MCF 10A (cell line): ENCODE data around the gene MND1. TPM values are rescaled to one million over a fixed set of nuclear protein-coding genes. Genes with fewer than 3 reads are reported as not detected.

Experiments used
- BruUV-seq: library from RNA; stranded (reverse); fragments of 400-500 nt; replicated peaks from 2 replicates; lab custom pipeline; 2021; lab: Mats Ljungman, UMichigan
- CTCF ChIA-PET: fragments of 300-600 bp; sonication (Branson Sonifier 250); formaldehyde crosslinking; extraction: SDS; loops from one replicate; lab custom pipeline; 2021; ENCODE audit warnings: antibody characterized with exemption, inconsistent platforms; lab: Yijun Ruan, JAX
- POLR2A ChIA-PET: fragments of 300-600, 350-650 bp; sonication (Branson Sonifier 250); formaldehyde crosslinking; extraction: SDS; loops from one replicate; lab custom pipeline; 2020; ENCODE audit warnings: antibody characterized with exemption, inconsistent platforms; lab: Yijun Ruan, JAX
- DNase-seq: peaks from one replicate; pipeline ENCODE4 v3.0.0-alpha.2; 2018; ENCODE audit not compliant: unreplicated experiment
- H3K27ac Mint-ChIP-seq: one replicate; pipeline ENCODE4 v1.8.0; 2022; ENCODE audit warnings: mild to moderate bottlenecking, low read depth, mixed read lengths; ENCODE audit not compliant: unreplicated experiment
- H3K27me3 Mint-ChIP-seq: one replicate; pipeline ENCODE4 v1.8.0; 2022; ENCODE audit warnings: mixed read lengths; ENCODE audit not compliant: insufficient read depth, unreplicated experiment
- H3K36me3 Mint-ChIP-seq: one replicate; pipeline ENCODE4 v1.8.0; 2022; ENCODE audit warnings: mild to moderate bottlenecking, moderate library complexity, mixed read lengths; ENCODE audit not compliant: insufficient read depth, unreplicated experiment
- H3K4me1 Mint-ChIP-seq: one replicate; pipeline ENCODE4 v1.8.0; 2022; ENCODE audit warnings: mixed read lengths; ENCODE audit not compliant: insufficient read depth, unreplicated experiment
- H3K4me3 Mint-ChIP-seq: one replicate; pipeline ENCODE4 v1.8.0; 2022; ENCODE audit warnings: mild to moderate bottlenecking, moderate library complexity, mixed read lengths; ENCODE audit not compliant: unreplicated experiment
- H3K9me3 Mint-ChIP-seq: one replicate; pipeline ENCODE4 v1.8.0; 2022; ENCODE audit warnings: mixed read lengths; ENCODE audit not compliant: unreplicated experiment
- intact Hi-C: fragments of 100-400 bp; cut with micrococcal nuclease; formaldehyde crosslinking; loops from 2 replicates; pipeline ENCODE4 v1.14.1; 2022
- total RNA-seq: library from RNA; stranded (reverse); gene quantifications from 2 replicates; pipeline ENCODE4 v1.2.3, GENCODE V29; 2022
- TF ChIP-seq, protein P1 (sequence below): fragments of 200-600 bp; IDR thresholded peaks from one replicate; pipeline ENCODE4 v1.8.0; 2022; ENCODE audit warnings: antibody characterized with exemption, mild to moderate bottlenecking; ENCODE audit not compliant: unreplicated experiment

Gene MND1
- total RNA-seq, 1 experiment from 2014 or later: 9.7 TPM

DNA sequence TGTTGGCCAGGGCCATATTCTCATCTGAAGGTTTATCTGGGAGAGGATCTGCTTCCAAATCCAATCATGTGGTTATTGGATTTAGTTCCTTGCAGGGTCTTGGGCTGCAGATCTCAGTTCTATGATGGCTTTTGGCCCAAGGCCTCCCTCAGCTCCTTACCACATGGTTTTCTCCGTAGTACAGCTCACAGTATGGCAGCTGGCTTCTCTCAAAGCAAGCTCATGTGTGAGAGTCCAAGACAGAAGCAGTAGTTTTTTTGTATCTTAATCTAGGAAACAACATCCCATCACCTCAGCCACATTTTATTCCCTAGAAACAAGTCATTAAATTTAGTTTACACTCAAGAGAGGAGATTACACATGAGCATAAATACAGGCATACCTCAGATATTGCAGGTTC is 24.5 kb downstream of the MND1 start:
- Mint-ChIP-seq H3K4me3 (no peak overlapping the region), H3K27me3 (no peaks in the 10 kb centered on the region), H3K4me1 (no peaks in the 10 kb centered on the region), H3K36me3 (peaks cover 18% of the 10 kb centered on the region), H3K9me3 (peaks cover 8% of the 10 kb centered on the region), H3K27ac (no peak overlapping the region)
- POLR2A ChIA-PET: no interaction called here
- DNase-seq: no peak
- TF ChIP-seq, protein P1, sequence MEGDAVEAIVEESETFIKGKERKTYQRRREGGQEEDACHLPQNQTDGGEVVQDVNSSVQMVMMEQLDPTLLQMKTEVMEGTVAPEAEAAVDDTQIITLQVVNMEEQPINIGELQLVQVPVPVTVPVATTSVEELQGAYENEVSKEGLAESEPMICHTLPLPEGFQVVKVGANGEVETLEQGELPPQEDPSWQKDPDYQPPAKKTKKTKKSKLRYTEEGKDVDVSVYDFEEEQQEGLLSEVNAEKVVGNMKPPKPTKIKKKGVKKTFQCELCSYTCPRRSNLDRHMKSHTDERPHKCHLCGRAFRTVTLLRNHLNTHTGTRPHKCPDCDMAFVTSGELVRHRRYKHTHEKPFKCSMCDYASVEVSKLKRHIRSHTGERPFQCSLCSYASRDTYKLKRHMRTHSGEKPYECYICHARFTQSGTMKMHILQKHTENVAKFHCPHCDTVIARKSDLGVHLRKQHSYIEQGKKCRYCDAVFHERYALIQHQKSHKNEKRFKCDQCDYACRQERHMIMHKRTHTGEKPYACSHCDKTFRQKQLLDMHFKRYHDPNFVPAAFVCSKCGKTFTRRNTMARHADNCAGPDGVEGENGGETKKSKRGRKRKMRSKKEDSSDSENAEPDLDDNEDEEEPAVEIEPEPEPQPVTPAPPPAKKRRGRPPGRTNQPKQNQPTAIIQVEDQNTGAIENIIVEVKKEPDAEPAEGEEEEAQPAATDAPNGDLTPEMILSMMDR: no peak
- intact Hi-C loops: no loop called here
- CTCF ChIA-PET: interaction anchor here (0.6 kb wide), 1 partner anchor 25 kb away, joined by 3 read pairs; no protein-coding TSS in a partner anchor
- no TSS peak for BruUV-seq

DNA sequence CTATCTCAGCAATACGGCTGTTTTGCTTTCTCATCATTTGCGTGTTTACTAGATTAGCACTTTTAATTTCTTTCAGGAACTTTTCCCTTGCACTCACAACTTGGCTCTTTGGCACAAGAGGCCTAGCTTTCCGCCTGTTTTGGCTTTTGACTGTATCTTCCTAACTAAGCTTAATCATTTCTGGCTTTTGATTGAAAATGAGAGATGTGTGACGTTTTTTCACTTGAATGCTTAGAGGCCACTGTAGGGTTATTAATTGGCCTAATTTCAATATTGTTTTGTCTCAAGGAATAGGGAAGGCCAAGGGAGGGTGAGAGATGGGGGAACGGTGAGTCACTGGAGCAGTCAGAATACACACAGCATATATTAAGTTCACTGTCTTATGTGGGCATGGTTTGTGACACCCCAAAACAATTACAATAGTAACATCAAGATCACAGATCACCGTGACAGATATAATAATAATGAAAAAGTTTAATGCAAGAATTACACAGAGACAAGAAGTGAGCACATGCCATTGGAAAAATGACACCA is 27.3 kb downstream of the MND1 start:
- CTCF ChIA-PET: no interaction called here
- H3K9me3 Mint-ChIP-seq: no peaks in the 10 kb centered on the region

DNA sequence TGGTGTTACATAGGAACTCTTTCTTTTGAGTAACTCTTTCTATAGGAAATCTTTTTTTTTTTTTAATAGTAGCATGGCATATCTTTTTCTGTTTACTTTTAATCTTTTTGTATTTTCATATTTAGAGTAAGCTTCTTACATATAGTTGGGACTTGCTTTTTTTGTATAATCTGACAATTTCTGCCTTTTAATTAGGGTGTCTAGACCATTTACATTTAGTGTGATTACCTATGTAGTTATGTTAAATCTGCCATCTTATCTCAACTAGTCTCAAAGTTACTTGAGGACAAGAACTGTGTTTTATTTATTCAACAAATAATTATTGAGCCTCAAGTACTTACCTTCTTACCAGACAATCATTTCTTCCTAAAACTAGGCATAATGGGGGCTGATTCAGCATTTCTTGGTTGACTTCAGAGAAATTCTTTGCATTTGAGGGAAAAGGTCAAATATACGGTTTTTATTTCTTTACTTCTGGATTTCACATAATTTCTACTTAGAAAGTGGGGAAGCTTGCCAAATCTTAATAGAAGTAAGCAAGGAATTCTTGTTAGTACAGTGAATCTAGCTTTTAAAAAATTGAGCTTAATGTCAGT is 28.6 kb downstream of the MND1 start:
- intact Hi-C loops: no loop called here
- Mint-ChIP-seq H3K9me3 (no peaks in the 10 kb centered on the region), H3K4me3 (no peak overlapping the region), H3K27ac (no peak overlapping the region), H3K4me1 (no peaks in the 10 kb centered on the region), H3K36me3 (peaks cover 18% of the 10 kb centered on the region), H3K27me3 (no peaks in the 10 kb centered on the region)
- no peak for DNase-seq
- CTCF ChIA-PET: interaction anchor here (1.6 kb wide), 1 partner anchor 28 kb away, joined by 4 read pairs; no protein-coding TSS in a partner anchor
- no TSS peak for BruUV-seq
- POLR2A ChIA-PET: interaction anchor here (0.7 to 1.3 kb wide), 5 partner anchors 9 to 104 kb away, joined by 3 read pairs; no protein-coding TSS in a partner anchor
- TF ChIP-seq, protein P1: no peak

More for the DNA sequence above, 27.3 kb downstream of the MND1 start:
- Mint-ChIP-seq H3K27me3 (no peaks in the 10 kb centered on the region), H3K4me1 (no peaks in the 10 kb centered on the region), H3K4me3 (no peak overlapping the region), H3K27ac (no peak overlapping the region), H3K36me3 (peaks cover 18% of the 10 kb centered on the region)
- TF ChIP-seq, protein P1: no peak
- POLR2A ChIA-PET: no interaction called here
- no peak for DNase-seq
- intact Hi-C loops: no loop called here
- BruUV-seq: no TSS peak

DNA sequence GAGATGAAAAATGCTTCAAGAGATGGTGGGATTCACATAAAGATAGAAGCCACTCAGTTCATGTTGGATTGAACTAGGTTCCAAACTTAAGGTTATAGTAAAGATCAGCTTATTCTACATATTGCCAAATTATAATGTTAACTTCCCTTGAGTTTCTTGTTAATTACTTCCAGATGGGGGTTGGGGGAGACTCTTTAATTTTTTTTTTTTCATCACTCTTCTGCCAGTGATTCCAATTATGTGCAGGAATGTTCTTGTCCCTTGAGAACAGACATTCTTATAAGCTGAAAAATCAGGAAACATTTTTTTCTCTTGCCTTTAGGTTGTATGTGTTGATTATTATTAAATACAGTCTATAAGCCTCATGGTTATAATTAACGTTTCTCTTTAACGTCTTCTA is 30.0 kb downstream of the MND1 start:
- ChIA-PET CTCF (interaction anchor here (0.6 to 1.6 kb wide), 4 partner anchors 30 to 275 kb away, joined by 3 to 8 read pairs (median 4); partner anchors contain the start of gene TMEM131L), POLR2A (interaction anchor here (1.3 kb wide), 1 partner anchor 21 kb away, joined by 3 read pairs; no protein-coding TSS in a partner anchor)
- Mint-ChIP-seq H3K4me1 (no peaks in the 10 kb centered on the region), H3K36me3 (peaks cover 23% of the 10 kb centered on the region), H3K27me3 (no peaks in the 10 kb centered on the region), H3K9me3 (no peaks in the 10 kb centered on the region), H3K27ac (no peak overlapping the region), H3K4me3 (no peak overlapping the region)
- no peak for DNase-seq
- BruUV-seq: no TSS peak
- TF ChIP-seq, protein P1: no peak
- intact Hi-C loops: no loop called here
